HepG2 (cell line): Measurements from ENCODE around the gene DHRS13. TPM values are rescaled to one million over a fixed set of nuclear protein-coding genes. Genes with fewer than 3 reads are reported as not detected.

ENCODE experiments used
- ATAC-seq: fragments of 200-7000 bp; cut with Tn5 transposase; 3 replicates; pipeline ENCODE4 v1.9.1; 2020; ENCODE audit warnings: mild to moderate bottlenecking, moderate library complexity
- BruUV-seq: library from RNA; stranded (reverse); fragments of 400-500 nt; replicated peaks from 2 replicates; lab custom pipeline; 2021; lab: Mats Ljungman, UMichigan
- CTCF ChIA-PET: fragments of 300-600 bp; formaldehyde crosslinking; extraction: SDS; loops from one replicate; lab custom pipeline; 2021; ENCODE audit warnings: low total read pairs, inconsistent platforms, low intra/inter-chr PET ratio; lab: Yijun Ruan, JAX
- POLR2A ChIA-PET: fragments of 350-600 bp; sonication (Branson Sonifier 250); formaldehyde crosslinking; loops from one replicate; lab custom pipeline; 2020; ENCODE audit warnings: antibody characterized with exemption, inconsistent platforms; lab: Yijun Ruan, JAX
- DNase-seq: peaks from one replicate; pipeline ENCODE4 v3.0.0-alpha.2; 2015; ENCODE audit warnings: low spot score
- FAIRE-seq: peaks from 3 replicates; lab custom pipeline; 2011; peaks lifted over from hg19 to GRCh38; lab: Jason Lieb, UNC
- H2AFZ ChIP-seq: one replicate; pipeline ENCODE4 v1.6.1; 2011; ENCODE audit warnings: low read length, inconsistent platforms
- H3K27ac ChIP-seq: fragments of 300-600 bp; 3 replicates; pipeline ENCODE4 v1.8.0; 2011; ENCODE audit warnings: mixed run types, mild to moderate bottlenecking, mixed read lengths, low read length, inconsistent platforms; ENCODE audit not compliant: insufficient read depth; ENCODE audit errors: extremely low read length
- H3K27me3 ChIP-seq, 2 experiments: fragments of 200-600 bp in 1 of 2; 2 replicates in 1 of 2; 3 replicates in 1 of 2; pipeline versions ENCODE4 v1.6.0 to v1.8.0; 2011; ENCODE audit warnings: low read length in 2 of 2, mild to moderate bottlenecking in 2 of 2, moderate library complexity in 2 of 2, inconsistent platforms in 1 of 2; ENCODE audit not compliant: insufficient read depth in 2 of 2, control insufficient read depth in 1 of 2
- H3K36me3 ChIP-seq, 2 experiments: fragments of 200-600 bp in 1 of 2; replicated peaks in 1 of 2; 2 replicates in 1 of 2; 3 replicates in 1 of 2; pipeline versions ENCODE4 v1.5.1 to v1.8.0; 2011; ENCODE audit warnings: low read length in 2 of 2, inconsistent platforms in 1 of 2; ENCODE audit not compliant: insufficient read depth in 2 of 2, control insufficient read depth in 1 of 2
- H3K4me1 ChIP-seq: 2 replicates; pipeline ENCODE4 v1.5.1; 2012; ENCODE audit warnings: low read length, inconsistent platforms; ENCODE audit not compliant: insufficient read depth
- H3K4me2 ChIP-seq: 2 replicates; pipeline ENCODE4 v1.6.0; 2011; ENCODE audit warnings: low read depth, low read length, inconsistent platforms
- H3K4me3 ChIP-seq, 3 experiments: fragments of 200-600 bp in 1 of 3; sonication (generic), shearing (Covaris generic) in 1 of 3; replicated peaks in 1 of 3; 2 replicates each; pipeline ENCODE4 v1.5.1; 2011 to 2016; ENCODE audit warnings: low read length in 3 of 3, inconsistent platforms in 2 of 3, low read depth in 2 of 3, mild to moderate bottlenecking in 2 of 3, control low read depth in 1 of 3, mixed read lengths in 1 of 3; ENCODE audit not compliant: insufficient read depth in 1 of 3
- H3K79me2 ChIP-seq: one replicate; pipeline ENCODE4 v1.6.1; 2011; ENCODE audit warnings: low read length, inconsistent platforms; ENCODE audit not compliant: insufficient read depth
- H3K9ac ChIP-seq: 2 replicates; pipeline ENCODE4 v1.6.0; 2011; ENCODE audit warnings: mild to moderate bottlenecking, low read depth, low read length, inconsistent platforms; ENCODE audit not compliant: insufficient read depth
- H3K9me3 ChIP-seq: 2 replicates; pipeline ENCODE4 v1.5.1; 2012; ENCODE audit warnings: mild to moderate bottlenecking, low read length
- H4K20me1 ChIP-seq: 2 replicates; pipeline ENCODE4 v1.6.0; 2011; ENCODE audit warnings: inconsistent platforms, mild to moderate bottlenecking, low read length, moderate library complexity; ENCODE audit not compliant: insufficient read depth
- AGO1 ChIP-seq: fragments of 200-400 bp; formaldehyde crosslinking; IDR thresholded peaks from 2 replicates; pipeline ENCODE4 v1.6.1; 2017; ENCODE audit warnings: mild to moderate bottlenecking, low read depth, low read length, moderate library complexity; ENCODE audit not compliant: poor library complexity, severe bottlenecking
- FOXK2 ChIP-seq: fragments of 450-650 bp; IDR thresholded peaks from 2 replicates; pipeline ENCODE4 v1.6.1; 2016
- FOXP1 ChIP-seq, 2 experiments: fragments of 450-650 bp in 1 of 2; IDR thresholded peaks; 2 replicates each; pipeline ENCODE4 v1.6.1; 2017 to 2018; ENCODE audit warnings: antibody characterized with exemption in 1 of 2
- HDAC2 ChIP-seq: sonication (generic); formaldehyde crosslinking; IDR thresholded peaks from 2 replicates; pipeline ENCODE4 v1.4.0; 2020; ENCODE audit warnings: missing genetic modification reagents
- HMG20B ChIP-seq: conservative IDR thresholded peaks from 2 replicates; pipeline ENCODE4 v1.6.1; 2016; ENCODE audit warnings: missing genetic modification reagents, missing compliant biosample characterization
- NBN ChIP-seq: fragments of 450-650 bp; conservative IDR thresholded peaks from 2 replicates; pipeline ENCODE4 v1.6.1; 2017
- PHF5A ChIP-seq: IDR thresholded peaks from one replicate; pipeline ENCODE4 v1.6.1; 2018; ENCODE audit warnings: low read depth, missing genetic modification reagents; ENCODE audit not compliant: unreplicated experiment
- POLR2AphosphoS5 ChIP-seq: IDR thresholded peaks from 2 replicates; pipeline ENCODE4 v1.6.1; 2012; ENCODE audit warnings: low read depth, low read length
- RFXAP ChIP-seq: sonication (generic); formaldehyde crosslinking; IDR thresholded peaks from 2 replicates; pipeline ENCODE4 v1.4.0; 2020; ENCODE audit warnings: missing genetic modification reagents, borderline replicate concordance
- SIX4 ChIP-seq: sonication (generic); formaldehyde crosslinking; IDR thresholded peaks from 2 replicates; pipeline ENCODE4 v1.4.0; 2020; ENCODE audit warnings: missing genetic modification reagents
- SRF ChIP-seq: IDR thresholded peaks from 2 replicates; pipeline ENCODE4 v1.6.1; 2011; ENCODE audit warnings: mild to moderate bottlenecking, low read depth, low read length, moderate library complexity
- ZBTB7A ChIP-seq: sonication (generic); formaldehyde crosslinking; IDR thresholded peaks from 2 replicates; pipeline ENCODE4 v1.8.0; 2022; ENCODE audit warnings: mild to moderate bottlenecking, missing genetic modification reagents
- ZKSCAN5 ChIP-seq: sonication (generic); formaldehyde crosslinking; IDR thresholded peaks from 2 replicates; pipeline ENCODE4 v1.5.1; 2020; ENCODE audit warnings: mild to moderate bottlenecking, missing genetic modification reagents
- ZNF180 ChIP-seq: sonication (generic); formaldehyde crosslinking; IDR thresholded peaks from 2 replicates; pipeline ENCODE4 v1.4.0; 2020; ENCODE audit warnings: low read depth, missing genetic modification reagents, borderline replicate concordance
- ZNF557 ChIP-seq: sonication (generic); formaldehyde crosslinking; IDR thresholded peaks from 2 replicates; pipeline ENCODE4 v1.4.0; 2020; ENCODE audit warnings: missing genetic modification reagents
- ZNF616 ChIP-seq: sonication (generic); formaldehyde crosslinking; IDR thresholded peaks from 2 replicates; pipeline ENCODE4 v1.5.0; 2020; ENCODE audit warnings: low read depth, mild to moderate bottlenecking, missing genetic modification reagents
- ZNF740 ChIP-seq: sonication (generic); formaldehyde crosslinking; IDR thresholded peaks from 2 replicates; pipeline ENCODE4 v1.4.0; 2020; ENCODE audit warnings: missing genetic modification reagents
- WGBS: methylation state at CpG from one replicate; pipeline ENCODE4 v1.1.6; 2017; ENCODE audit warnings: low lambda C conversion rate; 5-methylcytosine and 5-hydroxymethylcytosine counted together
- in situ Hi-C: cut with HindIII; loops from 2 replicates; pipeline ENCODE4 v1.10.0; 2017; ENCODE audit warnings: low pct_unique_long_range_greater_than_20kb; ENCODE audit not compliant: extremely low pct_ligation_motif_present
- intact Hi-C: fragments of 100-400 bp; cut with micrococcal nuclease; formaldehyde crosslinking; loops from one replicate; pipeline ENCODE4 v1.10.0; 2022; ENCODE audit not compliant: unreplicated experiment
- polyA plus RNA-seq, 8 experiments: library from polyadenylated mRNA; depleted of rRNA in 3 of 8; stranded (reverse) in 7 of 8; unstranded in 1 of 8; fragments of >200 nt; fragmentation: Illumina TruSeq in 4 of 8; extraction: Trizol in 4 of 8; gene quantifications; 2 replicates each; pipeline versions ENCODE4 v1.2.1 to v1.2.3, GENCODE V29; 2011 to 2016; ENCODE audit warnings: low read depth in 4 of 8, missing spikeins in 1 of 8, mixed read lengths in 1 of 8; ENCODE audit not compliant: insufficient read depth in 1 of 8
- total RNA-seq, 5 experiments: library from RNA; depleted of rRNA; stranded (reverse); fragments of >200 nt; fragmentation: Illumina TruSeq; extraction: Trizol; gene quantifications; 2 replicates each; pipeline ENCODE4 v1.2.3, GENCODE V29; 2016; ENCODE audit warnings: low read depth in 1 of 5
- TF ChIP-seq, protein P1 (sequence below): sonication (generic); formaldehyde crosslinking; IDR thresholded peaks from one replicate; pipeline ENCODE4 v1.5.1; 2020; ENCODE audit warnings: mild to moderate bottlenecking, missing genetic modification reagents; ENCODE audit errors: not compliant biosample characterization

Gene DHRS13
- total and polyA plus RNA-seq, 2 of the 13 experiments (the other 11 are each of a cell fraction or from before 2014, with no cell fraction given), result 11.8 to 12.6 TPM

DNA sequence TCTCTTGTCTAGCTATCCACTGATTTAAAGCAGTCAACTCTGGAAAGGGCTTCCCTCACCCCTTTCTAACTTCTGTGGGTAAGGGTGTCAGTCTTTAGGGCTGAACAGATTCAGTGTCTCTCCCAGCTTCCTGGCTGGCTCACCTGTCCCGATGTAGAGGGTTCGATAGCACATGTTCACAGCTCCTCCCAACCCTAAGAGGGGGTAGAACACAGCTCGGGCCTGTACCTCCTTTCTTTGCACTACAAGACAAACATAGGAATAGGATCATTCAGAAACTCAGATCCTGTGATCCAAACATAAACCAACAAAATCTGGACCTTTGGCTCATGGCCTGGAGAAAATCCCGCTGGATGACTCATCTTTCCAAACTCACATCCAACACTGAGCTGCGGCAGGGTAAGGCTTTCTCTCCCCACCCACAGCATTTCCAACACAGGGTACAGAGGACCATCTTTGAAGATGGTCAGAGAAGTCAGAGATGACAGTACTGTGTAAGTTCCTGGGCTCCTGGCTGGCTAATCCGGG, 5.8 kb upstream of the DHRS13 start:
- Histone ChIP-seq H3K79me2 (no peaks in the 10 kb centered on the region), H3K36me3 (peaks cover 28 to 70% of the 10 kb centered on the region in 2 experiments), H3K27me3 (no peaks in the 10 kb centered on the region), H3K27ac (peak overlapping the region; percentile 70), H3K9me3 (no peaks in the 10 kb centered on the region), H3K4me3 (no peak overlapping the region; a peak in 1 of 6 replicates), H3K4me2 (peak overlapping the region; percentile 50), H3K4me1 (peaks cover 63% of the 10 kb centered on the region), H4K20me1 (peaks cover 4% of the 10 kb centered on the region; the same call in 1 of the 2 replicates), H2AFZ (no peak overlapping the region), H3K9ac (peak overlapping the region; percentile 44)
- TSS peak; percentile 10 for BruUV-seq
- ChIA-PET POLR2A (interaction anchor here (1.0 to 2.5 kb wide), 11 partner anchors 12 to 272 kb away, joined by 3 to 16 read pairs (median 4); partner anchors contain the start of genes FLOT2, MYO18A, PHF12 and PIPOX), CTCF (no interaction called here)
- FAIRE-seq (peak; percentile 97), ATAC-seq (peak; percentile 80), DNase-seq (peak; percentile 86)
- intact Hi-C loops, result loop anchor here (2.0 kb wide), 1 partner anchor 66 kb away; the partner anchor contains the start of gene FAM222B
- 8% methylated on average over 5 of the region's 6 CpGs for WGBS
- in situ Hi-C loops, result no loop called here
- no peak for TF ChIP-seq AGO1
- TF ChIP-seq, protein P1, sequence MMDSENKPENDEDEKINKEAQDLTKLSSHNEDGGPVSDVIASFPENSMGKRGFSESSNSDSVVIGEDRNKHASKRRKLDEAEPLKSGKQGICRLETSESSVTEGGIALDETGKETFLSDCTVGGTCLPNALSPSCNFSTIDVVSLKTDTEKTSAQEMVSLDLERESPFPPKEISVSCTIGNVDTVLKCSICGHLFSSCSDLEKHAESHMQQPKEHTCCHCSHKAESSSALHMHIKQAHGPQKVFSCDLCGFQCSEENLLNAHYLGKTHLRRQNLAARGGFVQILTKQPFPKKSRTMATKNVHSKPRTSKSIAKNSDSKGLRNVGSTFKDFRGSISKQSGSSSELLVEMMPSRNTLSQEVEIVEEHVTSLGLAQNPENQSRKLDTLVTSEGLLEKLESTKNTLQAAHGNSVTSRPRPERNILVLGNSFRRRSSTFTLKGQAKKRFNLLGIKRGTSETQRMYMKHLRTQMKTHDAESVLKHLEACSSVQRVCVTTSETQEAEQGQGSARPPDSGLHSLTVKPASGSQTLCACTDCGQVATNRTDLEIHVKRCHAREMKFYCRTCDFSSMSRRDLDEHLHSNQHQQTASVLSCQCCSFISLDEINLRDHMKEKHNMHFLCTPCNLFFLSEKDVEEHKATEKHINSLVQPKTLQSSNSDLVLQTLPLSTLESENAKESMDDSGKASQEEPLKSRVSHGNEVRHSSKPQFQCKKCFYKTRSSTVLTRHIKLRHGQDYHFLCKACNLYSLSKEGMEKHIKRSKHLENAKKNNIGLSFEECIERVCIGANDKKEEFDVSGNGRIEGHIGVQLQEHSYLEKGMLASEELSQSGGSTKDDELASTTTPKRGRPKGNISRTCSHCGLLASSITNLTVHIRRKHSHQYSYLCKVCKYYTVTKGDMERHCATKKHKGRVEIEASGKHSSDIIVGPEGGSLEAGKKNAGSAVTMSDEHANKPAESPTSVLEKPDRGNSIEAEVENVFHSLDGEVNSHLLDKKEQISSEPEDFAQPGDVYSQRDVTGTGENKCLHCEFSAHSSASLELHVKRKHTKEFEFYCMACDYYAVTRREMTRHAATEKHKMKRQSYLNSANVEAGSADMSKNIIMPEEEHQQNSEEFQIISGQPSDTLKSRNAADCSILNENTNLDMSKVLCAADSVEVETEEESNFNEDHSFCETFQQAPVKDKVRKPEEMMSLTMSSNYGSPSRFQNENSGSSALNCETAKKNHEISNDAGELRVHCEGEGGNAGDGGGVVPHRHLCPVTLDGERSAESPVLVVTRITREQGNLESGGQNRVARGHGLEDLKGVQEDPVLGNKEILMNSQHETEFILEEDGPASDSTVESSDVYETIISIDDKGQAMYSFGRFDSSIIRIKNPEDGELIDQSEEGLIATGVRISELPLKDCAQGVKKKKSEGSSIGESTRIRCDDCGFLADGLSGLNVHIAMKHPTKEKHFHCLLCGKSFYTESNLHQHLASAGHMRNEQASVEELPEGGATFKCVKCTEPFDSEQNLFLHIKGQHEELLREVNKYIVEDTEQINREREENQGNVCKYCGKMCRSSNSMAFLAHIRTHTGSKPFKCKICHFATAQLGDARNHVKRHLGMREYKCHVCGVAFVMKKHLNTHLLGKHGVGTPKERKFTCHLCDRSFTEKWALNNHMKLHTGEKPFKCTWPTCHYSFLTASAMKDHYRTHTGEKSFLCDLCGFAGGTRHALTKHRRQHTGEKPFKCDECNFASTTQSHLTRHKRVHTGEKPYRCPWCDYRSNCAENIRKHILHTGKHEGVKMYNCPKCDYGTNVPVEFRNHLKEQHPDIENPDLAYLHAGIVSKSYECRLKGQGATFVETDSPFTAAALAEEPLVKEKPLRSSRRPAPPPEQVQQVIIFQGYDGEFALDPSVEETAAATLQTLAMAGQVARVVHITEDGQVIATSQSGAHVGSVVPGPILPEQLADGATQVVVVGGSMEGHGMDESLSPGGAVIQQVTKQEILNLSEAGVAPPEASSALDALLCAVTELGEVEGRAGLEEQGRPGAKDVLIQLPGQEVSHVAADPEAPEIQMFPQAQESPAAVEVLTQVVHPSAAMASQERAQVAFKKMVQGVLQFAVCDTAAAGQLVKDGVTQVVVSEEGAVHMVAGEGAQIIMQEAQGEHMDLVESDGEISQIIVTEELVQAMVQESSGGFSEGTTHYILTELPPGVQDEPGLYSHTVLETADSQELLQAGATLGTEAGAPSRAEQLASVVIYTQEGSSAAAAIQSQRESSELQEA (CRISPR knock-in tag), result no peak
- no peak for TF ChIP-seq ZNF180 (CRISPR knock-in tag)
- TF ChIP-seq POLR2AphosphoS5, result no peak
- TF ChIP-seq RFXAP (CRISPR knock-in tag), result 0 out of 2 replicates have a peak, but pooled peaks have one; percentile 30
- no peak for TF ChIP-seq ZBTB7A (CRISPR knock-in tag)
- TF ChIP-seq ZNF616 (CRISPR knock-in tag), result no peak
- TF ChIP-seq ZNF557 (CRISPR knock-in tag), result no peak
- 0 out of 2 replicates have a peak, but pooled peaks have one; percentile 56 for TF ChIP-seq HMG20B (CRISPR knock-in tag)
- no peak for TF ChIP-seq NBN
- TF ChIP-seq FOXP1 (IDR thresholded peaks at IDR 0.05), result no peak
- TF ChIP-seq FOXP1 (CRISPR knock-in tag; IDR thresholded peaks at IDR 0.05), result no peak; the same call in 1 of the 2 replicates
- TF ChIP-seq PHF5A (CRISPR knock-in tag), result no peak
- TF ChIP-seq ZNF740, result no peak
- TF ChIP-seq SRF, result no peak
- no peak for TF ChIP-seq ZKSCAN5 (CRISPR knock-in tag)
- TF ChIP-seq HDAC2 (CRISPR knock-in tag), result 0 out of 2 replicates have a peak, but pooled peaks have one; percentile 59
- TF ChIP-seq SIX4, result no peak
- no peak for TF ChIP-seq FOXK2
